Measurements from ENCODE around the gene PRR33. TPM values are rescaled to one million over a fixed set of nuclear protein-coding genes. Genes with fewer than 3 reads are reported as not detected.

PRR33 gene
- total and polyA plus RNA-seq, 2 donors (not counting 3 experiments of a cell fraction or from before 2014, with no cell fraction given): not detected

DNA sequence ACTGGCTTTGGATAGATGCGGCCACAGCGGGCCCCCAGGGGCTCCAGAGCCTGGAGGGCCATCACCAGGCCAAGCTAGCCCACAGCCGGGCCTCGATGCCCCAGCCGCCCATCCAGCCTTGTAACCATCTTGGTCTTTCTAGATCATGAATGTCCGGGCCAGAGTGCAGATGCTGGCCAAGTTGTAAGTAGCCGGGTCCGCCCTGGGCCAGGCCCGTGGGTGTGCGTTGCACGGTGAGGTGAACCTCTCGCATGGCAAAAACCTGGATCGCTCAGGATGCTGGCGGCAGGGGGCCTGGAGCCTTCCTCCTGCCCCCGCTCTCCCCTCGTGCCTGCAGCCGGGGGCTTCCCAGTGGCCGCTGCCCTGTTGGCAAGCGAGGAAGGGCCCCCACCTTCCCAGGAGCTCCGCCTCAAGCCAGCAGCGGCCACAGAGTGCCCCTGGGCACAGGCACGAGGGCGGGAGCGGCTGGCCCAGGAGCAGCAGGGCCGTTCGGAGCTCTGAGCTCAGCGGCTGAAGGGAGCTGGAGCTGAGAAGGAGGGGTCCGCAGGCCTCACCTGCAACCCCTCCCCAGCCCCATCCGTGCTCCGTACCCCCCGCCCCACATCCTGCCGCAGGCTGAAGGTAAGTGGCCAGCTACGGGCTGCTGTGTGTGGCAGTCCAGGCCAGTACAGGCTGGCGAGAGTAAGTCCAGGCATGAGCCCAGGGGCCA lies 44.5 kb upstream of the PRR33 start:
- H4K20me1 ChIP-seq (replicated peaks; ENCODE audit: control insufficient read depth, extremely low read depth, insufficient read depth, low read length): no peaks in the 10 kb centered on the region
- H3K36me3 ChIP-seq (ENCODE audit: control insufficient read depth in 2 of 2, extremely low read depth in 1 of 2, insufficient read depth in 2 of 2, low read length in 2 of 2): no peaks in the 10 kb centered on the region
- no peak for FAIRE-seq
- no peak for DNase-seq (ENCODE audit: low read depth, low spot score)
- H3K4me1 ChIP-seq (ENCODE audit: control insufficient read depth, extremely low read depth, insufficient read depth, low read length): no peaks in the 10 kb centered on the region
- H3K4me2 ChIP-seq (ENCODE audit: insufficient read depth, low read length): no peak overlapping the region
- TF ChIP-seq POLR2A (IDR thresholded peaks at IDR 0.05; ENCODE audit: low read depth, low read length) (no peak), EZH2 (IDR thresholded peaks at IDR 0.05; ENCODE audit: borderline replicate concordance, low read depth, low read length, severe bottlenecking) (no peak), MYC (IDR thresholded peaks at IDR 0.05; ENCODE audit: low read depth, low read length) (no peak)
- TF ChIP-seq, protein P1, sequence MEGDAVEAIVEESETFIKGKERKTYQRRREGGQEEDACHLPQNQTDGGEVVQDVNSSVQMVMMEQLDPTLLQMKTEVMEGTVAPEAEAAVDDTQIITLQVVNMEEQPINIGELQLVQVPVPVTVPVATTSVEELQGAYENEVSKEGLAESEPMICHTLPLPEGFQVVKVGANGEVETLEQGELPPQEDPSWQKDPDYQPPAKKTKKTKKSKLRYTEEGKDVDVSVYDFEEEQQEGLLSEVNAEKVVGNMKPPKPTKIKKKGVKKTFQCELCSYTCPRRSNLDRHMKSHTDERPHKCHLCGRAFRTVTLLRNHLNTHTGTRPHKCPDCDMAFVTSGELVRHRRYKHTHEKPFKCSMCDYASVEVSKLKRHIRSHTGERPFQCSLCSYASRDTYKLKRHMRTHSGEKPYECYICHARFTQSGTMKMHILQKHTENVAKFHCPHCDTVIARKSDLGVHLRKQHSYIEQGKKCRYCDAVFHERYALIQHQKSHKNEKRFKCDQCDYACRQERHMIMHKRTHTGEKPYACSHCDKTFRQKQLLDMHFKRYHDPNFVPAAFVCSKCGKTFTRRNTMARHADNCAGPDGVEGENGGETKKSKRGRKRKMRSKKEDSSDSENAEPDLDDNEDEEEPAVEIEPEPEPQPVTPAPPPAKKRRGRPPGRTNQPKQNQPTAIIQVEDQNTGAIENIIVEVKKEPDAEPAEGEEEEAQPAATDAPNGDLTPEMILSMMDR (IDR thresholded peaks at IDR 0.05; ENCODE audit: extremely low read depth in 1 of 2, insufficient read depth in 1 of 2, low read depth in 1 of 2, low read length in 2 of 2): no peak
- POLR2A ChIA-PET: no interaction called here
- no peaks in the 10 kb centered on the region for H3K9me1 ChIP-seq (replicated peaks; ENCODE audit: control insufficient read depth, extremely low read depth, insufficient read depth, low read length)
- no peaks in the 10 kb centered on the region for H3K27me3 ChIP-seq (ENCODE audit: control insufficient read depth in 2 of 2, insufficient read depth in 2 of 2, low read length in 2 of 2)
- no peaks in the 10 kb centered on the region for H3K9me3 ChIP-seq (replicated peaks; ENCODE audit: control insufficient read depth, insufficient read depth, low read length)
- H3K9ac ChIP-seq (replicated peaks; ENCODE audit: extremely low read depth, insufficient read depth, low read length): no peak overlapping the region
- H3K79me2 ChIP-seq (ENCODE audit: control insufficient read depth, insufficient read depth, low read length): no peaks in the 10 kb centered on the region
- CTCF ChIA-PET: interaction anchor here (1.8 kb wide), 1 partner anchor 242 kb away, joined by 4 read pairs; no protein-coding TSS in a partner anchor
- dilution Hi-C loops (cut with MboI; ENCODE audit: extremely low pct_ligation_motif_present, low sequenced_read_pairs) (no loop called here), intact Hi-C loops (cut with micrococcal nuclease) (loop anchor here (2.0 kb wide), 1 partner anchor 27 kb away; no protein-coding TSS in a partner anchor)
- no TSS peak for BruUV-seq (replicated peaks)
- no peak overlapping the region for H3K27ac ChIP-seq (ENCODE audit: insufficient read depth, low read depth, low read length)
- H3K4me3 ChIP-seq (replicated peaks in 1 of 3; ENCODE audit: insufficient read depth in 1 of 3, low read depth in 1 of 3, low read length in 3 of 3): no peak overlapping the region
- no peak overlapping the region for H2AFZ ChIP-seq (ENCODE audit: low read depth, low read length)
